Measurements from ENCODE around the gene RAB22A.

RAB22A gene

DNA sequence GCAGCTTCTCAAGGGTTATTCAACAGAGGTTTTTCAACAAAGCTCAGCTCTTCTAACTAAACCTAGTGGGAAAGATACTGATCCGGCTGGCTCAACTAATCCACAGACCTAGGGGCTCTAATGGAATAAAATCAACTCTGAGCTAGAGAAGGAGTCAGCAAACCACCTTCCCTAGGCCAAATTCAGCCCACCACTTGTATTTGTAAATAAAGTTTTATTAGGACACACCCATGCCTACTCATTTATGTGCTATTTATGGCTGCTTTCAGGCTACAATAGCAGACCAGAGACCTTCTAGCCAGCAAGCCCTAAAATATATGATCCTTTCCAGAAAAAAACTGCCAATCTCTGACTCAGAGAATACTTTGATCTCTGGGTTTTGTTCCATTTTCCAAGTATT, 6.0 kb upstream of the RAB22A start:
- DNase-seq (ENCODE audit: low read depth) = no peak

DNA sequence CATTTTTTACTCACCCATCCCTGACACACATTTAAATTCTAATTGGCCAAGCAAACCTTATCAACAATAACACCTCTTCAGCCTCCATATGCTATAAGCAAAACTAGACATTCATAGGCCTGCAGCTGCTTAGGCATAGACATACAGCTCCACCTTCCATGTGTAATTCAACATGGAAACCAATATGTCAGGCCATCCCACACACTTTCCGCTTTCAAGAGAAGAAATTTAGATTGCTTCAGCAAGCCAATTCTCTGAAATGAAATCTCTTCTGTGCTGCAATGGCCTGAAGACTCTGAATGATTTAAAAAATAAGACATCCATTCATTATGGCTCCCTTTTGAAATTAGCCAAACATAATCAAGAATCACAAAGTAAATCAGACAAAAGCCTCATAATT, 4.5 kb upstream of the RAB22A start:
- DNase-seq (ENCODE audit: low read depth) = no peak

DNA sequence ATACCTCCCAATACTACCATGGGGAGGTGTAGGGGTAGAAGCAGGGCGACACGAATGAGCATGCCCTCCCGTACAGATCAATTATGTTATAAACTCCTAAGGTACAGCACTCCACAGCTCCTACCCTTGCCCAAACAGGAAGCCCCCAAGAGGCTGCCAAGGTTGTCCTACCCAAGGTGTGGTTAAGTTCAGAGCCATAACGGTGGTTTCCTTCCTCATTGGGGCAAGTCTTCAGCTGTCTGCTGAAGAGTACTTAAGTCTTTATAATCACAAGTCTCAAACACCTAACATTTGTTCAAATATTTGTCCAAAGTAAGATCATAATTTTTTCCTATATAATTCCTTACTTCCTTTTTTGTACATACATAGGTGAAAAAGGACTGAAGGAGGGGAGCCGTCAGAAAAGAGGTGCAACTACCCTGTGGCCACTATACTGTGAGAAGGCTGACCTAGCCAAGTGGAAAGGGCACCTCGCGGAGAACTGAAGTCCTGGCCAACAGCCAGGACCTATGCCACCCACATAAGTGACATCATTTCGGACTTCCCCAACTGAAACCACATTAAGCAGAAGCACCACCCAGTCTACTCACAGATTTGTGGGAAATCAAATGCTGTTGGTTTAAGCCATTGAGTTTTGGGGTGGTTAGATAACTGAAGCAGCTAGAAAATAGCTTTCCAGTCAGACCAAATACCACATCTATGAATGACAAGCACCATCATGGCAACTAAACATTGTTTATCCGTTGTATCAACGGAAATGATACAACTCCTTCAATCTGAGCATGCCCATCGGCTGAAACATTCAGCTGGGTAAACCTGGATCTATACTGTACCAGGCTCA, 2.9 kb upstream of the RAB22A start:
- peak; percentile 66 for DNase-seq (ENCODE audit: low read depth)

DNA sequence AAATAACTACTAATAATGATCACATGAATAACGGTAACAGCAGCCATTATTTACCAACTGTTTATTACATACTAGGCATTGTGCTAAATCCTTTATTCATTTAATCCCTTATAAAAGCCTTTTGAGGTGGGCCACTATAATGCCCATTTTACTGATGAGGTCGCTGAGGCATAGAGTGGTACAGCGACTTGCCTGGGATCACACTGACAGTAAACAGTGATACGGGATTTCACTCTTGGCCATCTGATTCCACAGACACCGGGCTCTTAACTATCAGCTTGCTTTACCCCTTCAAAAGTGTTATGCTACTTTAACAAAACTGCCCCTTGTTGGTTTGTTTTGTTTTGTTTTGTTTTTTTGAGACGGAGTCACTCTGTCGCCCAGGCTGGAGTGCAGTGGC, 2.2 kb upstream of the RAB22A start:
- no peak for DNase-seq (ENCODE audit: low read depth)

DNA sequence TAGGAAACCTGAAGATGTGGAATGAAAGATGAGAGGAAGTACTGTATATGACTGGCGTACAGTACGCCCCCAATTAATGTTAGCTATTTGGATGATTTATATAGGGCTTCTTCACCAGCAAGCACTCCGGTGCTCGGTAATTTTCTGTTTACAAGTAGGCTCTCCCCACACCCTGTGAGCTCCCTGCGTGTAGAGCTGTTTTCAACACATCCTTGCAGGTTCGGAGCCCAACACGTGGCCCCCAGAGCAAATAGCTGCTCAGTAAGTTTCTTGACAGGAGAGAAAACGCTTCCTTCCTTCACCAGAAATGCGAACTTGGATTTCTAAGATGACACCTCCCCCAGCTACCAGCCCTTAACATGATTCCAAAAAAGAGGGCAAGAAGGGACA, 1.2 kb upstream of the RAB22A start:
- DNase-seq (ENCODE audit: low read depth) = no peak

DNA sequence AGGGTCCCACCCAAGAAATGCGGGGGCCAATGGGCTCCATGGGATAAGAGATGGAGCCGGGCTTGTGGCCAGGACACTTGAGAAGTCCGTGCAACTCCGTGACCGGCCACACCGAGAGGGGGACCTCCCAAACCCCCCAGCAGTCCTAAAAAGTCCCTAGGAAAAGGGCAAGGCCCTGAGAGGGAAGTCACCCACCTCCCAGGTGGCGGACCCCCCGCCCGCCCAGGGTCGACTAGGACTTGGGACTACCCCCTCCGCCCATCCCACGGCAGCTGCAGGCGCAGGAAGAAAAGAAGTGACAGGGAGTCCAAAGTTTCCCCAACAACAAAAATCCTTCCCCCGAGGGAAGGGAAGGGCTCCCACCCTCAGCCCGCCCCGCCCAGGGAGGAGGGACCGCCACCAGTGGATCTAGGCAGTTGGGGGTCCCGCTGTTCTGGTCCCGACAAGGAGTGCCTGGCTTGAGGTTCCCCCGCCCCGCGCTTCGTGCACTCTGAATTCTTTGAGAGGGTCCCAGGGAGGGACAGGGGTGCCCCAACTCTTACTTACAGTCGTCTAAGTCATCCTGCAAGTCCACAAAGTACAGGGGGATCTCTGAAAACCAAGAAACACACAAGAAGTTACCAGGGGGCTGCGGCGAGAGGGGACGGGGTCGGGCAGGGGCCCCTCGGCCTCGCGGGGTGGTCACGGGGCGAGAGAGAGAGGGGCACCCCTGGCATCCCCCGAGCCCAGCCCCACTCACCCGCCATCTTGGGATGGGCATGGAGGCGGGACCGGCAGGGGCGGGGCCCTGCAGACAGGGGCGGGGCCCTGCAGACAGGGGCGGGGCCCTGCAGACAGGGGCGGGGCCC, 611 bp upstream of the RAB22A start:
- DNase-seq (ENCODE audit: low read depth) = no peak

DNA sequence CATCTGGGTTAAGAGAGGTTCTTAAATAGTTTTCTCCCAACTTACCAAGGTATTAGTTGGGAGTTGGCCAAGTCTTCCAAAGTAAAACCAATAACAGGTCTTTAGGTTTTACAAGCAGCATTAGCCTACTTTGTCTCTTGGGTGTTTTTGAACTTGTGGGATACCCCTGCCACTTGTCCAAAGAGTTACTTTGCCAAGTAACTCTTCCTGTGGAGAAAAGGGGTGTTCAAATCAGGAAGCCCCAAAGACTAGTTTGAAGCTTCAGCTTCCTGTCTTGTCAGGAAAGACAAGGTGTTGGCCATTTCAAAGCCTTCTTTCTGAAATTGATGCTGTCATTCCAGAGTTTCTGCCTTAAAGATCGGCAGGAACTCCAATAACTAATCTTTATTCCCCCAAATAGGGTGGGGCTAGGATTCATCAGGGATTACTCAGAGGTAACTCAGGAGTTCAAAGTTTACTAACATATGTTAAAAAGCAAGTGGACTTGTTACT, 822 bp downstream of the RAB22A start:
- no peak for DNase-seq (ENCODE audit: low read depth)

DNA sequence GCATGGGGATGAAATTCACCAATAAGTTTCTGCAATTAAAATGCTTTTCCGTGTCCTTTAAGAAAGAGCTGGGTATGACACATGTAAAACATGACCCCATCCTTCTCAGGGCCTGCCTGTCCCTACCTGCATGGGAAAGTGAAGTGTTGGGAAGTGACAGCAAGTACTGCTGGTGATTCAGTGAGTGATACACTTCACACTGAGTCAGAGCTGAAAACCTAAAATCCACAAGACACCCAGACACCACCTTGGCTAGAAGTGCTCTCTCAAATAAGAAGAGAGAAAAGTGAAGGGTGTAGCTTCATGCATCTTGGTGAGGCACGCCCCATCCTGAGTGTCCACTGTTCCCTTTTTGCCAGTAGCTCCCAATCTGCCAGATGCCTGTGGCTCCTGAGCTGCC, 3.3 kb downstream of the RAB22A start:
- no peak for DNase-seq (ENCODE audit: low read depth)

DNA sequence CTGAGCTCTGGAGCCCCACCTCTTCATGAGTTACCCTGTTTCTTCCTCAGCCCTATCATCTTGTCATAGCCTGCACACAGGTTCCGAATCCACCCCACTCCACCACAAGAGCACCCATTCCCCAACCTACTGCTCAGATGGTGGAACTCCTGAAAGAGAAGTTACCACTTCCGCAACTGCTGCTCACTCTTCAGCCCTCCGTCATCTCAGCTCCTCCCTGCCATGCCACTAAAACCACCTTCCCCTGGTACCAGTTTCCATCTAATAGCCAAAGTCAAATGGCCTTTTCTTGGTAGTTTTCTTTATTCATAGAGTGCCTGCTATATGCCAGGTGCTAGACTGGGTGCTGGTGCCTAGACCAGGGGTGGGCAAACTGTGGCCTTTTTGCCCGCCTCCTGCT, 3.9 kb downstream of the RAB22A start:
- DNase-seq (ENCODE audit: low read depth) = no peak

DNA sequence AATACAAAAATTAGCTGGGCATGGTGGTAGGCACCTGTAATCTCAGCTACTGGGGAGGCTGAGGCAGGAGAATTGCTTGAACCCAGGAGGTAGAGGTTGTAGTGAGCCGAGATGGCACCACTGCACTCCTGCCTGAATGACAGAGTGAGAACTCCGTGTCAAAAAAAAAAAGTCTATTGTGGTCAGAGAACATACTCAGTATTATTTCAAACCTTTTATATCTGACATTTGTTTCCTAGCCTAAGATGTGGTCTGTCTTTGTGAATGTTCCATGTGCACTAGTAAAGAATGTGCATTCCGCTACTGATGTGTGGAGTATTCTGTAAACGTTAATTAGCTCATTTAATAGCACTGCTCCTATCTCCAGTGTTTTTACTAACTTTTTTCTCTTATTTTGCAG, 11.7 kb downstream of the RAB22A start:
- DNase-seq (ENCODE audit: low read depth) = no peak

DNA sequence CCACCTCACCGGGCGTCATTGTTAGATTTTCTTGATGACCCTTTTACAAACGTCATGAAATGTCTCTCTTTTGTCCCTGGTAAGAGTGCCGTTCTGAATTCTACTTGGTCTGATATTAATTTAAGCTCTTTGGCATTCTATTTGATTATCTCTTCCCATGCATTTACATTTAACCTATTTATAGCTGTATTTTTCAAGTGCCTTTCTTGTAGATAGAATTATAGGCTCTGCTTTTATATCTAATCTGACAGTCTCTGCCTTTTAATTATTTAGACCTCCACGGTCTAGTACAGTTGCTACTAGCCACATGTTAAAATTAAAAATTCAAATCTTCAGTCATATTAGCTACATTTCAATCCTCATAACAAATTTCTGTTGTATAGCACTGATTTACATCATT, 12.6 kb downstream of the RAB22A start:
- DNase-seq (ENCODE audit: low read depth) = no peak

DNA sequence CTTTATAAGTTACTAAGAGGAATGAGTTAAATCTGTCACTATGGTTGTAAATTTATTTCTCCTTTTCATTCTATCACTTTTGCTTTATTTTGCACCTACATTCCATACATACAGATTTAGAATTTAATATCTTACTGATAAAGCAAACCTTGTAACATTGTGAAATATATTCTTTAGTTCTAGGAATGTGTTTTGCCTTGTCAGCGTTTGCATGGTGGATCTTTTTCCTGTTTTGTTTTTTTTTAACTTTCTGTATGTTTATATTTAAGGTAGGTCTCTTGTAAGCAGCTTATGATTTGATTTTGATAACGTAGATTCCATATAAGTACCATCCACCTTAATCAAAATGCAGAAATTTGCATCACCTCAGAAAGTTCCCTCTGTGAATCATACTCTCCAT, 16.4 kb downstream of the RAB22A start:
- no peak for DNase-seq (ENCODE audit: low read depth)

DNA sequence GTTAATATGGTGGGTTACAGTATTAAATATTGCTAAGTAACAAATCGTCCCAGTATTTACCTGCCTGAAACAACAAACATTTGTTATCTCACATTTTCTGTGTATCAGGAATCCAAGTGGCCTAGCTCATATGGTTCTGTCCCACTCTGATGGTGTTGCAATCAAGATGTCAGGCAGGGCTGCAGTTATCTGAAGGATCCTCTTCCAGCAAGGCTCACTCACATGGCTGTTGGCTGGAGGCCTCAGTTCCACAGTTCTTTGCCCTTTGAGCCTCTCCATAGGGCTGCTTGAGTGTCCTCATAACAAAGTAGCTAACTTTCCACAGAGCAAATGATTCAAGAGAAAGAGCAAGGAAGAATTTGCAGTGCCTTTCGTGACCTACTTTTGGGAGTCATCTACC, 17.7 kb downstream of the RAB22A start:
- DNase-seq (ENCODE audit: low read depth) = no peak

DNA sequence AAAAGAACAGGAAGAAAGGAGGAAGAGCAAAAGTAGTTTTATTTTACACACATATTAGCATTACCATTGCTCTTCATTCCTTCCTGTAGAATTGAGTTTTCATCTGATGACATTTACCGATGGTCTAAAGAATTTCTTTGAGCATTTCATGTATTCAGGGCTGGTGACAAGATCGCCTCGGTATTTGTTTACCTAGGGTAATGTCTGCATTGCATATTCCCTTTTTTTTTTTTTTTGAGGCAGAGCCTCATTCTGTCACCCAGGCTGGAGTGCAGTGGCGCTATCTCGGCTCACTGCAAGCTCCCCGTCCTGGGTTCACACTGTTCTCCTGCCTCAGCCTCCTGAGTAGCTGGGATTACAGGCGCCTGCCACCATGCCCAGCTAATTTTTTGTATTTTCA, 19.3 kb downstream of the RAB22A start:
- DNase-seq (ENCODE audit: low read depth) = no peak

DNA sequence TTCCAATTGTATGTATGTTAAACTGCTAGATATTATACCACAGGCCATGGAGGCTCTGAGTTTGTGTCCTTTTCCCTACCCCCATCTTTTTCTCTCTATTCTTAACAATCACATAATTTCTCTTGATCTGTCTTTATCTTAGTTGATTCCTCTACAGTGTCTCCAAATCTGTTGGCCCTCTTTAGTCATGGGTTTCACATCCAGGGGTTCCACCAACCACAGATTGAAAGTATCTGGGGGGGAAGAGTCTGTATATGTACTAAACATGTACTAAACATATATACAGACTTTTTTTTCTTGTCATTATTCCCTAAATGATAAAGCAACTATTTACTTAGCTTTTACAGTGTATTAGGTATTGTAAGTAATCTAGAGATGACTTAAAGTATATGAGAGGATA, 20.2 kb downstream of the RAB22A start:
- DNase-seq (ENCODE audit: low read depth) = no peak

DNA sequence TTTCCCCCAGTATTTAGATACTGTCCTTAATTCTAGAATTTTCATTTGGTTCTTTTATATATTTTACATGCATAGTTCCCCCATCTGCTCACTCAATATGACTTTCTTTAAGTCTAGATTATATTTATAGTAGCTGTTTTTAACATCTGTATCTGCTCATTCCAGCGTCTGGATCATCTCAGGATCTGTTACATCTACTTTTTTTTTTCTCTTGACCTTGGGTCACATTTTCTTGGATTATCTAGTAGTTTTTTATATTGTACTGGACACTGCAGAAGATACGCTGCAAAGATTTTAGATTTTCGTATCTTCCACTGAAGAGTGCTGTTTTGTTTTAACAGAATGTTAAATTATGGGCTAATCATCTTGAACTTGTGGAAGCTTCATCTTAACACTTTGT, 20.7 kb downstream of the RAB22A start:
- no peak for DNase-seq (ENCODE audit: low read depth)

DNA sequence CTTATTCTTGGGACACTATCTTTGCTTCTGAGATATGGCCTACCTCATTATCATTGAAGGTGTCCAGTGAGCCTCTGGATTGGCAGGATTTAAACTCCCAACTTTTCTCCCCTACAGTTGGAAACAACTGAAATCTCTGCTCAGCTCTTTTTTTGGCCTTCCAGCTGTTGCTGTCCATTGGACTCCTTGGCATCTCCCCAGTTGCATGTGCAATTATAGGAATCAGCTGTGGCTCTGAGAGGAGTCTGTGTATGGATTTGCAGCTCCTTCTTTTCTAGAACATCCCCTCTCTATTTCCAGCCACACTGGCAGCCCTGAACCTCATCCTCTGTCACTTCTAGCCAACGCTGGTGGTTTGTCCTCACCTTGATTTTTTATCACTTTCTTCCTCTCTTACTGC, 21.2 kb downstream of the RAB22A start:
- no peak for DNase-seq (ENCODE audit: low read depth)

DNA sequence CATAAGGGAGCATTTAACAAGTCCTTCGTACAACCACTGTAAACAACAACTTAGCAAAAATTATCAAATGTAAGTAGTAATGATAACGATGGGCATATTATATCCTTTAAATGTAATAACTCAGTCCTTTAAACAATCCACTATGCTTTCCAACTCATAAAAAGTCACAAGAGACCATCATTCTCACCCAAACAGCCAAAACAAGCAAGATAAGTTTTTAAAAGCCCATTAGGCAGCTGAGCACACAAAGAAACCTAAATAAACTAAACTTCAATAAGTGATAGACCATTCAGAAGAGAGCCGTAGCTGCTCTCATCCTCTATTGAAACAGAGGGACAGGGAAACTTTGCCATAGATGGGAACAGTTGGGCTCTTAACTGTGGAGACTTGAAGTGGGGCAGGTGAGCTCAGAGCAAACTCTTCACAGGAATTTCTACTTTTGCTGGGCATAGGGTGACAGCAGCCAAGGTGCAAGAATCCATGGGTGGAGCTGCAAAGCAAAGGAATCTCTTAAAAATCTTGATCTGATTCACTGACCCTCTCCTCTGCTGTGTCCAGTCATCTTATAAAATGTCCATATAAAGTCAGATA, 22.5 kb downstream of the RAB22A start:
- no peak for DNase-seq (ENCODE audit: low read depth)

DNA sequence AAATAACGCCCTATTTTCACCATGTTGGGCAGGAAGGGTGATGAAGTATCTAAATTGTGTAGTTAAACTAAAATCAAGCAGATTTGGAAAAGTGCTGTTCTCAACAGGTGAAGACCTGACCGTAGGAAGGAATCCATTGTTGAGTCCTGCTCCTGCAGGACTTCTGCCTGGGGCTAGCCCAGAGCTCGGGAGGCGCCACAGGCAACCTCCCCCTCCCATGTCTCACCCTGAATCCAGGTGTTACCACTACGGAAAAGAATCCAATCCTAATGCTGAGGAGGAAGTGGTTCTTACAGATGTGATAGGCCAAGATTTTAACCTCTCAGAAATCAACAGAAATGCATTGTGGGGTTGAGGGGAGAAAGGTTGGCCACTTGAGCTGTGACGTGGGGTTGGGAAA, 30.2 kb downstream of the RAB22A start:
- DNase-seq (ENCODE audit: low read depth) = no peak

DNA sequence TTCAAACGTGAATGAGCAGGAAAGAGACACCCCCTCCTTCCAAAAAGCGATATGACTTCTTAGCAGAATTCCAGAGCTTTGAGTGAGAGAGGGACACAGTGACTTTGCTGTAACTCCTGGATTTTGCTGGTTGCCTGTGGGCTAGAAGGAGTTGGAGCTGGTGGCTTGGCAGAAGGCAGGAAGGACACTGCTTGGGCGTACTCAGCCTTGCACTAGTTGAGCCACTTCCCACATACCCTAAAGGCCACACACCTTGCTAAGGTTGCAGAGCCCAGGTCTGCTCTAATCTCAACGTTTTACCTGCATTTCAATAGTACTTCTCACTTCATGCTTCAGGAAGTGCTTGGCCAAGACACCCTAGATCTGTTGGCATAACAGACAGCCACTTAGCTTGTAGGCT, 30.6 kb downstream of the RAB22A start:
- no peak for DNase-seq (ENCODE audit: low read depth)

DNA sequence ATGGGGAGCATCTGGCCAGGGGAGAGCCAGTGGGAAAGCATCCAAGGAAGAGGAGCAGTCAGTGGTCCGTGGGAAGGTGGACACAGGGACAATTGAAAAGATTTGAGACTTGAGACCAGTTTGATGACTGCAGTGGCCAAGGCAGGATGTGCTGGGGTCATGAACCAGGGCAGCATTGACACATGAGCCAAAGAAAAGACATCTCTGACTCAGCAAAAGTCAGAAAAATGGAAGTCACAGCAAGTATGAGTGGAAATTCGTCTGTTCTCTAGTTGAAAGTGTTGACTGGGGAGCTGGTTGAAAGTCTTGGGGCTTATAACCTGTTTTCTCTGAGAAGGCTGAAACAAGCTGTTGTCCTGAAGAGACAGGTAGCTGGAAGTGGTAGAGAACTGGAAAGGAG, 31.3 kb downstream of the RAB22A start:
- no peak for DNase-seq (ENCODE audit: low read depth)

DNA sequence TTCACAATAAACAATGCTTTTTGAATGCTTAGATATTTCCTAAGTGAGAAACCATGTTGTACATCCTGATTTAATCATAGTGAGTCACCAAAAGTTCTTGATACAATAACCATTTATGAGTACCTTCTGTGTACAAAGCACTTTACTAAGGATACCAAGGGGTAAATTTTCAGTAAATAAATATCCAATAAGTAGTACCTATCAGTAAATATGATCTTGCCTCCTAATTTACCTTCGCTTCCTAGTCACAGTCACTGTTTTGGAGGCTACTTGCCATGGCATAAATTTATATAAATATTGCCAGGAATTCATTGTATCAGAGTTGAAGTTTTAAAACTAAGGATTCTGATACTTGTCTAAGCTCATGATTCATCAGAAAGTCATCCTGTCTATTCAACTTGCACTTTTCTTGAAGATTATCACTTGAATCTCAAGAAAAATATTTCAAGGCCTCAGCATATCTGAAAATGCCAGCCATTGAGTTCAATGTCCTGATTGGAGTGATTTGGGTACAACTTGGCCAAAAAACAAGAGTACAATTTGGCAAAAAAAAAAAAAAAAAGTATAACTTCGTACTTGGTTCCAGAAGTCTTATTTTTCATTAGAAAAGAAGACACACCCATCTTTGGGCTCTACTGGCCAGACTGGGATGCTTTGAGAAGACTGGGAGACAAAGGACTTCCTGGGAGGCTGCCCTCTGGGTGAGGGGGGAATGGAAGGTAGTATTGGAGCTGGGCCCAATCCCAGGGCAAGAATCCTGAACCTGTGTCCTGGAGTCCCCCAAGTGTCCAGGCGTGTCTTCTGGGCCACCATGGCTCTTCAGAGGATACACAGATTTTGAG, 32.8 kb downstream of the RAB22A start:
- peak; percentile 28 for DNase-seq (ENCODE audit: low read depth)
